ENCODE measurements around the gene NEK6. TPM values are rescaled to one million over a fixed set of nuclear protein-coding genes. Genes with fewer than 3 reads are reported as not detected.

The NEK6 gene
- total and polyA plus RNA-seq, 2 of the 8 experiments (the other 6 are each of a cell fraction or from before 2014, with no cell fraction given), result 17.7 to 19.7 TPM

DNA sequence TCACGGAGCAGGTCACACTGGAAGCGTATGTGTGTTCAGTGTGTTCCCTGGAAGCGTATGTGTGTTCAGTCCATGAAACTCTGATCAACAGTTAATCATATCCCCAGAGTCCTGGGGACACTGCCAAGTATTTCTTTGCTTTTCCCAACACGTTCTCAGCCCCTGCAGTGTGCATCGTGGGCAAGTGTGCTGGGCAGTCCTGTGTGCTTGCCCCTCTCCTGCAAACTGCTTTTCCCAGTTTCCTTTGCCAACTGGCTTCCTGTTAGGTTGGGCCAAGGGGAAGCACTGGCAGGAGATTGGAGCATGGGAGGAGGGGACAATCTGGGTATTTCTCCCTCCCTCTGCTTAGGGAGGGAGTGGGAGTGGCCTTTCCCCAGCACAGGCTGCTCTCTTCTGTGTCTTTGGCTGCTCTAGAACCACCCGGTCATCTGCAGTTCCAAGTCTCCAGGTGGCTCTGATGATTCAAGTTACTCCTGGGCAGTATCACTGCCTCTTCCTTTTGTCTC is 36.8 kb upstream of the NEK6 start (continued):
- TF ChIP-seq GABPA (IDR thresholded peaks at IDR 0.05; ENCODE audit: borderline replicate concordance, insufficient read depth, low read length) (no peak), MAFK (IDR thresholded peaks at IDR 0.05; ENCODE audit: low read depth, low read length) (no peak)

All from H1 (cell line).